HG03558 (cell line): Measurements from ENCODE around the gene NUSAP1.
"Not testable (repeated sequence)": the region's sequence is repeated elsewhere in the genome, so short reads cannot be mapped to it uniquely, and the experiment has no call there.

ENCODE experiments used
- ATAC-seq: cut with Tn5 transposase; IDR thresholded peaks from one replicate; pipeline ENCODE4 v1.9.1; 2021; ENCODE audit warnings: moderate number of reproducible peaks; ENCODE audit not compliant: unreplicated experiment; ENCODE audit errors: extremely low read depth

Gene NUSAP1

DNA sequence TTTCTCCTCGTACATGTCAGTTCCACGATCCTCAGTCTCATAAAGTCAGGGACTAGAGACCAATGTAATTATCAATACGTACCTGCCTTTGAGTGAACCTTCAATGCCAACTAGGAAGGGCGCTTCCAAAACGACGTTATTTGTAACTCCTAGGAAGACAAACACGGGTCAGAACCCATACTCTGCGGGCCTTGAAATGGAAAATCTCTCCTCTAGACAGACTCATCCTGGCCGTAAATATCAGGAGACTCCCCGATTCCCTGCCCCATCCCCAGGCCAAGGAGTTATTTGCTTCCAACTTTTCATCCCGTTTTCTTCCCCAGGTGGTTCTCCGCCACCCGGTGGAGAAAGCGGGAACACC lies 868 bp upstream of the NUSAP1 start:
- ATAC-seq = no peak

DNA sequence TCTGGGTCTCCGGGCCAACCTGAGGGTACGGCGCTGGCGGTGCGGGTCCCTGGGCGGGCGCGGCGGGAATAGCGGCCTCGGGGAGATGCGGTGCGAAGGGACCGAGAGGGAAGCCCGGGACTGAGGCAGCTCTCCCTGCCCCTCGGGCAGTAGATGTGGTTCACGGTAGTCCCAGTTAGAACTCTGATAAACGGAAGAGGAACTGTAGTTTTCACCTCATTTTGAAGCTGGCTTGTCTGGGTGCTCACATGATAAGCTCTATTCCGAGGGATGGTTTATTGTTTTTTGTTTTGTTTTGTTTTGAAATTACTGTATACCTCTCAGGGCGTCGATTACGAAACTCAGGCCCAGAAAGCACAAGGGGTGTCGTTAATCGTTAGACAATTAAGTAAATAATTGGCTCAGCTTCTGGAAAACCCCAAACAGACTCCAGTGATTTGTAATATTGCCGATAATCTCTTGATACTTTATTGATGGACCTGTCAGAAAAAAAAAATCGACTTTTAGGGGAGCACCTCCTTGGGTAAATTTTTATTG lies 413 bp downstream of the NUSAP1 start:
- ATAC-seq = no peak

DNA sequence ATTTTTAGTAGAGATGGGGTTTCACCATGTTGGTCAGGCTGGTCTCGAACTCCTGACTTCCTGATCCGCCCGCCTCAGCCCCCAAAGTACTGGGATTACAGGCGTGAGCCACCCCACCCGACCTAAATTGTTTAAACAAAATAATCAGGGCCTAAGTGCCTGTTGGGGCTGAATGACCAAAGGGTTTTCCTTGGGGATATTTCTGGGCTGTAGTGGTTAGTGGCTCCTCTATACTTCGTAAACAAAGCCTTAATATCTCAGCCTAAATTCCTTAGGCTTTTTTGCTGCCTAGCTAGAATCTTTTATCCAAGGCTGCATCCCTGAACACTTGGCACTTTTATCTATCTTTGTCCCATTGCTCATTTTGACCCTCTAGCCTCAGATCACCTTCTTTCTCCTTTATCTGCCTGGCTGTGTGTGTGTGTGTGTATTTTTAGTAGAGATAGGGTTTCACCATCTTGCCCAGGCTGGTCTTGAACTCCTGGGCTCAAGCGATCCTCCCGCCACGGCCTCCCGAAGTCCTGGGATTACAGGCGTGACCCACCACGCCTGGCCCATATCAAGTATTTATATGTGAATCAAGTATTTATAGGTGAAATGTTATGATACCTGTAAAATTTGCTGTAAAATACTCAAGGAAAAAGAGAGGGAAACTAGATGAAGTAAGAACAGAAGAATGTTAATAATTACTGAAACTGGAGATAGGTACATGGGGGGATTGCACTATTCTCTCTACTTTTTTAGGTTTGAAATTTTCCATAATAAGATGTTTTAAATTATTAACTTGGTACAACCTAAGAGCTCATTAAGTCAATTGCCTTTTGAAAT lies 1.8 kb downstream of the NUSAP1 start:
- no peak for ATAC-seq

DNA sequence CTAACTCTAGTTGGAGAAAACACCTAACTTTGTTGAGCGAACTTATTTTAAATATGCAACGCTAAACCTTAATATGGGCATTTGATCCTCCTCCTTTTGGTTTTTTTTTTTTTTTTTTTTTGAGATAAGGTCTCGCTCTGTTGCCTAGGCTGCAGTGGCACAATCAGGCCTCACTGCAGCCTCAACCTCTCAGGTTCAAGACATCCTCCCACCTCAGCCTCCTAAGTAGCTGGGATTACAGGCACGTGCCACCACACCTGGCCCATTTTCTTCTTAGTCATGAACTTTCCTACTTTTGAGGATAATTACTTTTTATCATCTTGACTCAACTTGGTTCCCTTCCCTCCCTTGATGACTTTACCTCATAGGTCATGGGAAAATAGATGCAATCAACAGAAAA lies 3.9 kb downstream of the NUSAP1 start:
- ATAC-seq = no peak

DNA sequence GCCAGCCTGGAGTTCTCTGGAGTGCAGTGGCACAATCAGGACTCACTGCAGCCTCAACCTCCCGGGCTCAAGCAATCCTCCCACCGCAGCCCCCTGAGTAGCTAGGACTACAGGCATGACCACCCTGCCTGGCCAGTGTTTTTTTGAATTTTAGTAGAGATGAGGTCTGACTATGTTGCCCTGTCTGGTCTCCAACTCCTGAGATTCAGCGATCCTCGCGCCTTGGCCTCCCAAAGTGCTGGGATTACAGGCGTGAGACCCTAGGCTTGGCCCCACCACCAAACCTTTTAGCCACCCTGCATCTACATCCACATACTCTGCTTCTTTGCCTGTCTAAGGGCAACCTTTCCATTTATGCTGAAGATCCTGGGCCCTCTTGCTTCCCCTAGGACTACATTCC lies 4.4 kb downstream of the NUSAP1 start:
- no peak for ATAC-seq

DNA sequence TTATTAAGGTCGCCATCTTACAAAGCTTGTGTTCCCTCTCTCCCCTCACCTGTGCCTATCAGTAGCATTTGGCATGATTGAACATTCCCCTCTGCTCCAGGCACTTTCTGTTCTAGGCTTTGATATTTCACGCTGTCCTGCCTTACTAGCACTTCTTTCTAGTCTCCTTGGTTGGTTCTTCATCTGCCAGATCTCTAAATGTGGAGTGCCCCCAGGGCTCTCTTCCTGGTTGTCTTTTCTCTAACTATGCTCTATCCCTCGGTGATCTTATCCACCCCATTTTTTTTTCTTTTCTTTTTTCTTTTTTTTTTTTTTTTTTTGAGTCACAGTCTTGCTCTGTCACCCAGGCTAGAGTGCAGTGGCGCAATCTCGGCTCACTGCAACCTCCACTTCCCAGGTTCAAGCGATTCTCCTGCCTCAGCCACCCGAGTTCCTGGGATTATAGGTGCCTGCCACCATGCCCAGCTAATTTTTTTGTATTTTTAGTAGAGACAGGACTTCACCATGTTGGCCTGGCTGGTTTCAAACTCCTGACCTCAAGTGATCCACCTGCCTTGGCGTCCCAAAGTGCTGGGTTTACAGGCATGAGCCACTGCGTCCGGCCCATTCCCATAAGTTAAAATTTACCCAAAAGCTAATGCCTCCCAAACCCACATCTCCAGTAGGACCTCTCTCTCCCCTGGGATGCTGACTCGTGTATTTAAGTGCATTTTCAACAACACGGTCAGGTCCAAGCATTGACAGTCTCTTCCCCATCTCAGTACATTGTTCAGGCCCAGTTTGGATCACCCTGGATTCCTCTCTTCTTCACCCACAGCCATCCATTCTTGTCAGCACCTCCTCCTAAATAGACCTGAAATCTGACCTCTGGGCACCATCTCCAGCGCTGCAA lies 5.2 kb downstream of the NUSAP1 start:
- no peak for ATAC-seq

DNA sequence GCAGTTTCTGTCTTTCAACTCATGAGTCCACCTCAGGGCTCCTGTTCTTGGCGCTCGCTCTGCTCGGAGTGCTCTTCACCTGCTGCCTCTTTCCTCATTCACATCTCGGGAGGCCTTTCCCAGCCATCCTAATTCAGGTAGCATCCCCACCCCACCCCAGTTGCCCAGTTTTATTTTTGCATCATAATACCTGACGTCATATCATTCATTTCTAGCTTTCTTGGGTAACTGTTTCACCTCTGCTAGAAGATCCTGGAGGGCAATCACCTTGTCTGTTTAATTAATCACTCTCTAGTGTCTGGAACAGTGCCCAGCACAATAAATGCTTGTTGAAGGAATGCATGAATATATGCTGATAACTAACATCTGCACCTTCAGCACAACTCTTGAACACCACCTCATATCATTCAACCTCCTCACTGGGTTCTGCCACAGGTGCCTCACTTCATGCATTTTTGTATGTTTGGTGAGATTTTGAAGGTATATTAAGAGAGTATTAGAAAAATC lies 7.6 kb downstream of the NUSAP1 start:
- ATAC-seq = no peak

DNA sequence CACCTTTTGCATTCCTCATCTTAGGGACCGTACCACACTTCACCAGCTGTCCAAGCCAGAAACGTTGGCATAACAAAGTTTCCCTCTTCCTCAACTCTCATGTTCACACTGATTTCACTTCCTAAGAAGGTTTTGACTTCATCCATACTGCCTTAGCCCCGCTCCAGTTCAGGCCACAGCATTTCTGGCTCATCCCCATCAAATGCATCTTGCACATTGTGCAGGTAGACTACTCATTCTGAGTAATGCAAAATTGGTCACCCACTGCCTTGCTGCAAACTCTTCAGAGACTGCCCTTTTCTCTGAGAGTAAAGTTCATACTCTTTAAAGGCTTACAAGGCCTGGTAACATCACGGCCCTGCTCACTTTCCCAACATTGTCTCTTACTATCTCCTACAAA lies 8.8 kb downstream of the NUSAP1 start:
- no peak for ATAC-seq

DNA sequence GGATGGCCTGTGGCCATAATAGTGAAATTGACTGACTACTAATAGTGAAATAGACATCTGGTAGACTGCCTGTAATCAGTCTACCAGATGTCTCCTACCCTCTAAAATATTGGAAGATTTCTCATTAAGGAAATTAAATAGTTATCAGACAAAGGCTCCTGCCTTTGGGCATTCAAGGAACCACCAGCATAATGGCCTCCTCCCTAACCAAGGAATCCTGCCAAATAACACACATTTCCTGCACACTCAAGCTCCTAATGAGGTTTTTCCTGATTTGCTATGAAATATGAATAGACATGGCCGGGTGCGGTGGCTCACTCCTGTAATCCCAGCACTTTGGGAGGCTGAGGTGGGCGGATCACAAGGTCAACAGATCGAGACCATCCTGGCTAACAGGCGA lies 14.6 kb downstream of the NUSAP1 start:
- ATAC-seq = no peak

DNA sequence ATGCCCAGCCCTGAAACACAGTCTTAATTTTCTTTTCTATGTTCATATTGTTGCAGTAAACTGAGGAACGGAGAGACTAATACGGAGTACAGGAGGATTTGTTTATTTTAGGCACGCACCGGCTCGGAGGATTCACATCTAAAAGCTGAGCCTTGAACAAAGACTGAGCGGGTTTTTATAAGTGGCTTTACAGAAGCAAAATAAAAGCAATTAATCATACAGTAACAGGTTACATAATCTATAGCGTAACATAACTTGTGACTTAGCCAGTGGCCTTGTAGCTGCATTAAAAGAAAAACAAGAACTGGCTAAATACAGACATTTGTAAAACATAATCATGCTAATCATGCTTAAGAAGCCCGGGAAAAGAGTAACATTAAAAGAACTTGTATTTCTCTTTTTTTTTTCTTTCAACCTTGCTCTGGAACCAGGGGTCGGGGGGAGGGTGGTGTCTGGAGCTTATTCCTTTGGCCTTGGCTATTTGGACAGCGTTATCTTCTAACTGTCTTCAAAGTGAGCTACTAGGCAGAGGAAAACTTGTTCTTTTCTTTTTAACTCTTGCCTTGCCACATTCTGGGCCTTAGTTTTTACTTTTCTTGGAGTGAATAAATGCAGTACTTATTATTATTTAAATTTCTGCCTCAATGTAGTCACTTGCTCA lies 17.5 kb downstream of the NUSAP1 start:
- ATAC-seq = no peak

DNA sequence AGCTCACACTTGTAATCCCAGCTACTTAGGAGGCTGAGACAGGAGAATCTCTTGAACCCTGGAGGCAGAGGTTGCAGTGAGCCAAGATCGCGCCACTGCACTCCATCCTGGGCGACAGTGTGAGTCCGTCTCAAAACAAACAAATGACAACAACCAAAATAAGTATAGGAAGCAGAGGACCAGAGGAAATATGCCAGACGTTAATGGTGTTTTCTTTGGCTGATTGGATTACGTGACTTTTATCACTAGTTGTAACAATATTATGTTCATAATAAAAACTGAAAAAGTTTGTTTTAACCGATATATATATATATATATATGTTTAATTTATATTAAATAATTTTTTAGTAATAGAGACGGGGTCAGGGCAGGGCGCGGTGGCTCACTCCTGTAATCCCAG lies 21.7 kb downstream of the NUSAP1 start:
- no peak for ATAC-seq

DNA sequence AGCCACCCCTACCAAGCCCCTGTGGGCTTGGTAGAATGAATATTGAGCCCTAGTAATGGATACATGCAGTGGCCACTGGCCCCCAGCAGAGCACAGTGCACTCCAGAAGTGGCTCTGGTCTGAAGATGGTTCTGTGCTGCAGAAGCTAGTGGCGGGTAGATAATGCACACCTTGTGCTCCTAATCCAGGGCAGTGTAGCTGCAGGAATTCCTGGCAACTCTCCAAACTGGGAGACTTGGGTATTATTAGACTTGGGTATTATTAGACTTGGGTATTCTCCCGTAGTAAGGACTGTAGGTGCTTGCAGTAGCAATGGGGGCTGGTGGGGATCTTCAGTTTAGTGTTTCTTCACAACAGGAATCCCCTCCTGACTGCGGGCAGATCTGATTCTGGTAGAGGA lies 34.7 kb downstream of the NUSAP1 start:
- no peak for ATAC-seq

DNA sequence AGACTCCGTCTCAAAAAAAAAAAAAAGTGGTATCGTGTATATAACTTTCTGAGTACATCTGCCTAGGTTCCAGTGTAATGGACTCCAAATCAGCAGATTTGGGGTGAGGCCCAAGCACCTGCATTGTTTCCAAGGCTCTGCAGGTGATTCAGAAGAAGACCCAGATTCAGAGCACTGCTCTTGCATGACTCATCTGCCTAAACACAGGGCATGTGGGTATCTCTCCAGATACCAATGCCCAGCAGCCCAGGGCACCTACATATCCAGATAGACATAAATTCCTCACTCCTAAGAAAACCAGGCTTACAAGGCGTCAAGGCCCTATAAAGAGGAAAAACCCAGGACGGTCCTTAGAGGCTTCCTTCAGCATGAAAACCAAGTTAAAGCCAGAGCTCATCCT lies 45.3 kb downstream of the NUSAP1 start:
- no peak for ATAC-seq

DNA sequence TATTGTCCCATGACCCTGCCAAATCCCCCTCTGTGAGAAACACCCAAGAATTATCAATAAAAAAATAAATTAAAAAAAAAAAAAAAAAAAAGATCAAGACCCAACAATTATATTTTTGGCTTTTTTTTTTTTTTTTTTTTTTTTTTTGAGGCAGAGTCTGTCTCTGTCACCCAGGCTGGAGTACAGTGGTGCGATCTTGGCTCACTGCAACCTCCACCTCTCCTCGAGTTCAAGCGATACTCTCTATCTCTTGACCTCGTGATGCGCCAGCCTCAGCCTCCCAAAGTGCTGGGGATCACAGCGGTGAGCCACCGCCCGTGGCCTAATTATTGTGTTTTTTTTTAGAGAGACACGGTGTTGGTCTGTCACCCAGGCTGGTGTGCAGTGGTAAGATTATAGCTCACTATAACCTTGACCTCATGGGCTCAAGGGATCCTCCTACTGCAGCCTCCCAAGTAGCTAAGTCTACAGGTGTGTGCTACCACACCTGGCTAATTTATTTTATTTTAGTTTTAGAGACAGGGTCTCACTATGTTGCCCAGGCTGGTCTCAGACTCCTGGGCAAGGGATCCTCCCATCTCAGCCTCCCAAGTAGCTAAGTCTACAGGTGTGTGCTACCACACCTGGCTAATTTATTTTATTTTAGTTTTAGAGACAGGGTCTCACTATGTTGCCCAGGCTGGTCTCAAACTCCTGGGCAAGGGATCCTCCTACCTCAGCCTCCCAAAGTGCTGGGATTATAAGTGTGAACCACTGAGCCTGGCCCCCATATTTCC lies 51.5 kb downstream of the NUSAP1 start:
- not testable (repeated sequence) for ATAC-seq

DNA sequence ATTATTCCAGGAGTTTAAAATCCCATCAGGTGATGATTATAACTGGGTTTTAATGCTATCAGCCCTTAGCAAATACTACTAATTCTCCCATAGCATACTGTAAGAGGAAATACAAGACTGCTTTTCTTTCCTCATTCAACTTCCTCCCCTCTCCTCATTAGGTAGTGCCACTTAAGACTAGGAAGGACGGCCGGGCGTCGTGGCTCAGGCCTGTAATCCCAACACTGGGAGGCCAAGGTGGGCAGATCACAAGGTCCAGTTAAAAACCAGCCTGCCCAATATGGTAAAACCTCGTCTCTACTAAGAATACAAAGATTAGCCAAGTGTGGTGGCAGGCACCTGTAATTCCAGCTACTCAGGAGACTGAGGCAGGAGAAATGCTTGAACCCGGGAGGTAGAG lies 55.0 kb downstream of the NUSAP1 start:
- ATAC-seq = no peak

DNA sequence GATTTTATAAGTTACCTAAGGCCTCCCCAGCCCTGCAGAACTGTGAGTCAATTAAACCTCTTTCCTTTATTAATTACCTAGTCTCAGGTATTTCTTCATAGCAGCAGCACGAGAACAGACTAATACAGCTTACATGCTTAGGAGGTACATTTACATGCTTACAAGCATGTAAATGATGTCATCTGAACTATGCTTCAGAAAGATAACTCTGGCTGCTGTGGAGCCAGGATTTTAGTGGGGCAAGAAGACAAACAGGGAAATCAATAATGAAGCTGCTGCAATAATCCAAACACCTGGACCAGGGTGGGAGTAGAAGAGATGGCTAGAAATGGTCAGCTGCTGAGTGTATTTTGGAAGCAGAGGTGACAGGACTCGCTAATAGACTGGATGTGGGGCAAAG lies 60.0 kb downstream of the NUSAP1 start:
- no peak for ATAC-seq

DNA sequence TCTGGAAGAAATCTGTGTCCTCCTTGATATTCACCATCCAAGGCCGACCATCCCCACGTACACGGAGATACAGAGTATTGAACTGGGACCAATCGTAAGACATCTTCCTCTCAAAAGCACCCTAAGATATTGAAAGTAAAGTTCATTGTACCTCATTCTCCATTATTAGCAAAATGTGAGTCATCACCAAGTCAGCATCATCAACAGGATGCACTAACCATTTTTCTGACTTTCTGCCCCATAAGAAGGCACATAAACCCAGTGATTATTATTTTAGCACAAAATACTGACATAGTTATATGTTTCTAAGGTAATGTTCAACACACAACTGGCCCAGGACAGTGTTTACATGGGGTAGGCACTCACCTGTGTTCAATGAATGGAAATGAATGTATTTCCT lies 62.2 kb downstream of the NUSAP1 start:
- no peak for ATAC-seq

DNA sequence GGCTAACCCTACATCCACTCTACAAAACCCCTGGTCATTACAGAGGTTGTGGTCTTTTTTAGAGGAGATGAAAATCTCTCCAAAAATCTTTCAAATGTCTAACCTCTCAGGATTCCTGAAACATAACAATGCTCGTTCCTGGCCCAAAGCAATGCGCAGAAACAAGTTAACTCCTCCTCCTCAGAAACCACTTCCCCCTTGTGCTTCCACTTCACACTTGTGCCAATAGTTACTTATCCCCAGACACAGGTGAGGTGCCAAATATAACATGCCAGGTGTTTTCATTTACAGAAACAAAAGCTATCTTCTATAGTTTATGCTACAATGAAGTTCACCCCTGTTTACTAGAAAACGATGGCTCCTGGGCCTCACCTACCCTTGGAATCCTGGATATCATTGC lies 63.4 kb downstream of the NUSAP1 start:
- no peak for ATAC-seq

DNA sequence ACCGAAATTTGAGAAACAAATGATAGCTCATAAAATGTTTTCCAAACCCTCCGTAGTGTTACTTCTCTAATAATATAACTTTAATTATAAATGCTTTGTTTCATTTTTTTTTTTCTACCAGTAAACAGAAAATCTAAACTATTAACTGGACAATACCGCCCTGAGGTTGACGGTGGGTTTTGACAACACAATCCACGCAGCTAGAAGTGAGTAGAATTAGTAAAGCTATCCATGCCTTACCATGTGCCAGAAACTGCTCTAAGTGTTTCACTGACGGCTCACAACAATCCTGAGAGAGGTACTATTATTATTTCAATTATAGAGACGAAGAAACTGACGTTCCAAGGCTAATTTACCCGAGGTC lies 69.2 kb downstream of the NUSAP1 start:
- ATAC-seq = peak; percentile 12

DNA sequence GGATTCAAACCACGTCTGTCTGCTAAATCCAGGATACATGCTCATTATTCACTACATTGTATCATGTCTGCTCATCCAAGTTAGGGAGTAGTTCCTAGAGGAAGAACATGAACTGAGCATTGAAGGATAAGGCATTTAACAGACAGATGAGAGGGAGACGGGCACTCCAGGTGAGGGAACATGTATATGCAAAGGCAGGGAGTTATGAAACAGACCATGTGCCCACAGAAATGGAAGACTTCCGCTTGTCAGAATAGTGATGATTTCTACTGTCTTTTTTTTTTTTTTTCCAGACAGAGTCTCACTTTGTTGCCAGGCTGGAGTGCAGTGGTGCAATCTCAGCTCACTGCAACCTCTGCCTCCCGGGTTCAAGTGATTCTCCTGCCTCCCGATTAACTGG lies 74.7 kb downstream of the NUSAP1 start:
- ATAC-seq = no peak
